GM18517 (cell line): Measurements from ENCODE around the gene SEMA4F.

Experiments
- ATAC-seq: cut with Tn5 transposase; IDR thresholded peaks from one replicate; pipeline ENCODE4 v1.9.1; 2021; ENCODE audit warnings: mild to moderate bottlenecking, moderate library complexity; ENCODE audit not compliant: unreplicated experiment

Gene SEMA4F

GRCh38 chr2:74704216-74704615, 50.2 kb downstream of the SEMA4F start:
- no peak for ATAC-seq

- no peak for ATAC-seq
Observed at GRCh38 chr2:74706741-74707140, 52.7 kb downstream of the SEMA4F start.

- no peak for ATAC-seq
Observed at GRCh38 chr2:74707837-74708236, 53.8 kb downstream of the SEMA4F start.

GRCh38 chr2:74708296-74708695, 54.2 kb downstream of the SEMA4F start:
- no peak for ATAC-seq

- no peak for ATAC-seq
Observed at GRCh38 chr2:74708883-74709282, 54.8 kb downstream of the SEMA4F start.

- ATAC-seq, result no peak
Observed at GRCh38 chr2:74712223-74713053, 58.4 kb downstream of the SEMA4F start.

- no peak for ATAC-seq
Observed at GRCh38 chr2:74714691-74715080, 60.6 kb downstream of the SEMA4F start.

- peak; percentile 95 for ATAC-seq
Observed at GRCh38 chr2:74715081-74715791, 61.2 kb downstream of the SEMA4F start.

- no peak for ATAC-seq
Observed at GRCh38 chr2:74715880-74716279, 61.8 kb downstream of the SEMA4F start.

GRCh38 chr2:74719066-74719465, 65.0 kb downstream of the SEMA4F start:
- no peak for ATAC-seq

GRCh38 chr2:74721316-74721715, 67.3 kb downstream of the SEMA4F start:
- no peak for ATAC-seq

- ATAC-seq, result no peak
Observed at GRCh38 chr2:74724496-74724895, 70.4 kb downstream of the SEMA4F start.

GRCh38 chr2:74725287-74725686, 71.2 kb downstream of the SEMA4F start:
- no peak for ATAC-seq

GRCh38 chr2:74728842-74729241, 74.8 kb downstream of the SEMA4F start:
- no peak for ATAC-seq

GRCh38 chr2:74730530-74730929, 76.5 kb downstream of the SEMA4F start:
- no peak for ATAC-seq
